ENCODE measurements around the gene MAGI2.

The MAGI2 gene

GRCh38 chr7:78317371-78317770 is 1136.1 kb downstream of the MAGI2 start:
- Histone ChIP-seq H3K27me3 (ENCODE audit: control insufficient read depth, low read length) (no peaks in the 10 kb centered on the region), H3K4me2 (ENCODE audit: low read length) (no peak overlapping the region), H3K4me1 (ENCODE audit: control insufficient read depth, low read length) (no peaks in the 10 kb centered on the region), H3K27ac (ENCODE audit: low read depth, low read length) (no peak overlapping the region), H4K20me1 (ENCODE audit: control insufficient read depth, insufficient read depth, low read depth, low read length) (no peaks in the 10 kb centered on the region), H3K9me3 (ENCODE audit: control insufficient read depth, insufficient read depth, low read length) (no peaks in the 10 kb centered on the region), H3F3A (ENCODE audit: control insufficient read depth, insufficient read depth) (no peaks in the 10 kb centered on the region), H3K79me2 (ENCODE audit: control insufficient read depth, low read length) (no peaks in the 10 kb centered on the region), H3K4me3 (ENCODE audit: low read length) (no peak overlapping the region), H3K36me3 (ENCODE audit: control insufficient read depth, low read length) (no peaks in the 10 kb centered on the region), H3K9me2 (replicated peaks; ENCODE audit: control insufficient read depth, low read length) (no peaks in the 10 kb centered on the region)
- TF ChIP-seq, protein P1, sequence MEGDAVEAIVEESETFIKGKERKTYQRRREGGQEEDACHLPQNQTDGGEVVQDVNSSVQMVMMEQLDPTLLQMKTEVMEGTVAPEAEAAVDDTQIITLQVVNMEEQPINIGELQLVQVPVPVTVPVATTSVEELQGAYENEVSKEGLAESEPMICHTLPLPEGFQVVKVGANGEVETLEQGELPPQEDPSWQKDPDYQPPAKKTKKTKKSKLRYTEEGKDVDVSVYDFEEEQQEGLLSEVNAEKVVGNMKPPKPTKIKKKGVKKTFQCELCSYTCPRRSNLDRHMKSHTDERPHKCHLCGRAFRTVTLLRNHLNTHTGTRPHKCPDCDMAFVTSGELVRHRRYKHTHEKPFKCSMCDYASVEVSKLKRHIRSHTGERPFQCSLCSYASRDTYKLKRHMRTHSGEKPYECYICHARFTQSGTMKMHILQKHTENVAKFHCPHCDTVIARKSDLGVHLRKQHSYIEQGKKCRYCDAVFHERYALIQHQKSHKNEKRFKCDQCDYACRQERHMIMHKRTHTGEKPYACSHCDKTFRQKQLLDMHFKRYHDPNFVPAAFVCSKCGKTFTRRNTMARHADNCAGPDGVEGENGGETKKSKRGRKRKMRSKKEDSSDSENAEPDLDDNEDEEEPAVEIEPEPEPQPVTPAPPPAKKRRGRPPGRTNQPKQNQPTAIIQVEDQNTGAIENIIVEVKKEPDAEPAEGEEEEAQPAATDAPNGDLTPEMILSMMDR (IDR thresholded peaks at IDR 0.05; ENCODE audit: low read depth, low read length, poor library complexity, severe bottlenecking) = no peak
- TF ChIP-seq EZH2phosphoT487 (IDR thresholded peaks at IDR 0.05; ENCODE audit: borderline replicate concordance, low read length) = no peak

DNA sequence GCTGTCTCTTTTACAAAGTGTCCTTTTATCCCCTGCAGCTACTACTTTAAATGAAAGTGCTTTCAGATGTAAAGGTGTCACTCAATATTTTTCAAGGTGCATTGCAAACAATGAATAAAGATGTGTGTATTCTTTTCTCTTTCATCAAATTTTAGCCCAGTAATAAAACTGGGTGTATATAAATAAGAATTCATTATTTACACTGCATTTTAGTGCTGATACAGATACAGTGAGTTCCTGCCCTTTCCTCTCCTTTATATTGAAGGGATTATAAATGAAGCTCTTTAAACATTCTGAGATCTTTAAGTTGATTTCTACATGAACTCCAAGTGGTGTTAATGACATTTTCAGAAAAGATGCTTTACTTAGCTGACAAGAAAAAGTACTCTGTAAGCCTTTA is 1137.4 kb downstream of the MAGI2 start:
- H3K79me2 ChIP-seq (ENCODE audit: control insufficient read depth, low read length) = no peaks in the 10 kb centered on the region
- no peaks in the 10 kb centered on the region for H3K36me3 ChIP-seq (ENCODE audit: control insufficient read depth, low read length)

GRCh38 chr7:78315119-78315518 is 1138.3 kb downstream of the MAGI2 start:
- H3K36me3 ChIP-seq (ENCODE audit: control insufficient read depth, low read length) = no peaks in the 10 kb centered on the region
- H3K79me2 ChIP-seq (ENCODE audit: control insufficient read depth, low read length) = no peaks in the 10 kb centered on the region
- no peaks in the 10 kb centered on the region for H3K4me1 ChIP-seq (ENCODE audit: control insufficient read depth, low read length)
- H3K9me2 ChIP-seq (replicated peaks; ENCODE audit: control insufficient read depth, low read length) = no peaks in the 10 kb centered on the region
- TF ChIP-seq, protein P1 (IDR thresholded peaks at IDR 0.05; ENCODE audit: low read depth, low read length, poor library complexity, severe bottlenecking) = no peak
- TF ChIP-seq EZH2phosphoT487 (IDR thresholded peaks at IDR 0.05; ENCODE audit: borderline replicate concordance, low read length) = no peak
- no peaks in the 10 kb centered on the region for H4K20me1 ChIP-seq (ENCODE audit: control insufficient read depth, insufficient read depth, low read depth, low read length)
- no peak overlapping the region for H3K4me3 ChIP-seq (ENCODE audit: low read length)
- H3K27ac ChIP-seq (ENCODE audit: low read depth, low read length) = no peak overlapping the region
- no peaks in the 10 kb centered on the region for H3K27me3 ChIP-seq (ENCODE audit: control insufficient read depth, low read length)
- no peak overlapping the region for H3K4me2 ChIP-seq (ENCODE audit: low read length)
- H3F3A ChIP-seq (ENCODE audit: control insufficient read depth, insufficient read depth) = no peaks in the 10 kb centered on the region
- H3K9me3 ChIP-seq (ENCODE audit: control insufficient read depth, insufficient read depth, low read length) = no peaks in the 10 kb centered on the region

More for the DNA sequence above, 1137.4 kb downstream of the MAGI2 start:
- no peaks in the 10 kb centered on the region for H4K20me1 ChIP-seq (ENCODE audit: control insufficient read depth, insufficient read depth, low read depth, low read length)
- no peak for TF ChIP-seq EZH2phosphoT487 (IDR thresholded peaks at IDR 0.05; ENCODE audit: borderline replicate concordance, low read length)
- TF ChIP-seq, protein P1 (IDR thresholded peaks at IDR 0.05; ENCODE audit: low read depth, low read length, poor library complexity, severe bottlenecking) = no peak
- H3K4me1 ChIP-seq (ENCODE audit: control insufficient read depth, low read length) = no peaks in the 10 kb centered on the region
- H3K9me2 ChIP-seq (replicated peaks; ENCODE audit: control insufficient read depth, low read length) = no peaks in the 10 kb centered on the region
- H3K27ac ChIP-seq (ENCODE audit: low read depth, low read length) = no peak overlapping the region
- H3F3A ChIP-seq (ENCODE audit: control insufficient read depth, insufficient read depth) = no peaks in the 10 kb centered on the region
- no peak overlapping the region for H3K4me2 ChIP-seq (ENCODE audit: low read length)
- no peaks in the 10 kb centered on the region for H3K9me3 ChIP-seq (ENCODE audit: control insufficient read depth, insufficient read depth, low read length)
- H3K4me3 ChIP-seq (ENCODE audit: low read length) = no peak overlapping the region
- H3K27me3 ChIP-seq (ENCODE audit: control insufficient read depth, low read length) = no peaks in the 10 kb centered on the region

GRCh38 chr7:78311181-78311580 is 1142.3 kb downstream of the MAGI2 start:
- no peak overlapping the region for H3K4me3 ChIP-seq (ENCODE audit: low read length)
- H3K4me1 ChIP-seq (ENCODE audit: control insufficient read depth, low read length) = no peaks in the 10 kb centered on the region
- H3K79me2 ChIP-seq (ENCODE audit: control insufficient read depth, low read length) = no peaks in the 10 kb centered on the region
- H3K9me2 ChIP-seq (replicated peaks; ENCODE audit: control insufficient read depth, low read length) = no peaks in the 10 kb centered on the region
- no peak for TF ChIP-seq EZH2phosphoT487 (IDR thresholded peaks at IDR 0.05; ENCODE audit: borderline replicate concordance, low read length)
- TF ChIP-seq, protein P1 (IDR thresholded peaks at IDR 0.05; ENCODE audit: low read depth, low read length, poor library complexity, severe bottlenecking) = no peak
- no peaks in the 10 kb centered on the region for H3F3A ChIP-seq (ENCODE audit: control insufficient read depth, insufficient read depth)
- H3K36me3 ChIP-seq (ENCODE audit: control insufficient read depth, low read length) = no peaks in the 10 kb centered on the region
- no peak overlapping the region for H3K4me2 ChIP-seq (ENCODE audit: low read length)
- no peaks in the 10 kb centered on the region for H3K9me3 ChIP-seq (ENCODE audit: control insufficient read depth, insufficient read depth, low read length)
- H3K27me3 ChIP-seq (ENCODE audit: control insufficient read depth, low read length) = no peaks in the 10 kb centered on the region
- H4K20me1 ChIP-seq (ENCODE audit: control insufficient read depth, insufficient read depth, low read depth, low read length) = no peaks in the 10 kb centered on the region
- H3K27ac ChIP-seq (ENCODE audit: low read depth, low read length) = no peak overlapping the region
